ENCODE data around the gene CCDC88B.
A peak's percentile ranks its signal among the peaks of the same experiment; 100 is the strongest.

Gene CCDC88B

DNA sequence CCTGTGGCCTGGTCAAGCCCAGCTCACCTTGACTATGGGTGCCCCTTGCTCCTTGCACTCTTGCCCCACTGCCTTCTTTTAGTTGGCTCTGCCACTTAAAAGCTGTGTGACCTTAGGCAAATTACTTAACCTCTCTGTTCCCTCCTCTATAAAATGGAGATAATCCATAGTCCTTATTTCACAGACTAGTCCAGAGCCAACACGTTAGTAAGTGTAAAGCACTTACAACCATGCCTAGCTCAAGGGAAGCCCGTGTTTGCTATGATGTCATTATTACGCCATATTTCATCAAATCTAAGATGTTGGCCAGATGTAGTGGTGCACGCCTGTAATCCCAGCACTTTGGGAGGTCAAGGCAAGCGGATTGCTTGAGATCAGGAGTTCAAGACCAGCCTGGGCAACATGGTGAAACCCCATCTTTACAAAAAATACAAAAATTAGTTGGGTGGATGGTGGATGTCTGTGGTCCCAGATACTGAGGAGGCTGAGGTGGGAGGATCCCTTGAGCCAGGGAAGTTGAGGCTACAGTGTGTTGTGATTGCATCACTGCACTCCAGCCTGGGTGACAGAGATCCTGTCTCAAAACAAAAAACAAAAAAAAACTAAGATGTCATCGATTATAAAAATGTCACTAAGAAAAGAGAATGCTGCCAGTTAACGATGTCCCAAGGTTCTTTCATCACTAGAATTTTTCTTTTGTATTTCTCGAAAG is 2.3 kb upstream of the CCDC88B start:
- TF ChIP-seq, protein P1, sequence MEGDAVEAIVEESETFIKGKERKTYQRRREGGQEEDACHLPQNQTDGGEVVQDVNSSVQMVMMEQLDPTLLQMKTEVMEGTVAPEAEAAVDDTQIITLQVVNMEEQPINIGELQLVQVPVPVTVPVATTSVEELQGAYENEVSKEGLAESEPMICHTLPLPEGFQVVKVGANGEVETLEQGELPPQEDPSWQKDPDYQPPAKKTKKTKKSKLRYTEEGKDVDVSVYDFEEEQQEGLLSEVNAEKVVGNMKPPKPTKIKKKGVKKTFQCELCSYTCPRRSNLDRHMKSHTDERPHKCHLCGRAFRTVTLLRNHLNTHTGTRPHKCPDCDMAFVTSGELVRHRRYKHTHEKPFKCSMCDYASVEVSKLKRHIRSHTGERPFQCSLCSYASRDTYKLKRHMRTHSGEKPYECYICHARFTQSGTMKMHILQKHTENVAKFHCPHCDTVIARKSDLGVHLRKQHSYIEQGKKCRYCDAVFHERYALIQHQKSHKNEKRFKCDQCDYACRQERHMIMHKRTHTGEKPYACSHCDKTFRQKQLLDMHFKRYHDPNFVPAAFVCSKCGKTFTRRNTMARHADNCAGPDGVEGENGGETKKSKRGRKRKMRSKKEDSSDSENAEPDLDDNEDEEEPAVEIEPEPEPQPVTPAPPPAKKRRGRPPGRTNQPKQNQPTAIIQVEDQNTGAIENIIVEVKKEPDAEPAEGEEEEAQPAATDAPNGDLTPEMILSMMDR (IDR thresholded peaks at IDR 0.05) = no peak
- H3K9me3 Mint-ChIP-seq = no peaks in the 10 kb centered on the region
- H3K4me1 Mint-ChIP-seq = peaks cover 49% of the 10 kb centered on the region
- H3K27me3 Mint-ChIP-seq (ENCODE audit: low read depth, poor library complexity) = peaks cover 19% of the 10 kb centered on the region
- H3K36me3 Mint-ChIP-seq (ENCODE audit: low read depth) = no peaks in the 10 kb centered on the region
- no peak for DNase-seq
- no peak overlapping the region for H3K4me3 Mint-ChIP-seq
- H3K27ac Mint-ChIP-seq = no peak overlapping the region

DNA sequence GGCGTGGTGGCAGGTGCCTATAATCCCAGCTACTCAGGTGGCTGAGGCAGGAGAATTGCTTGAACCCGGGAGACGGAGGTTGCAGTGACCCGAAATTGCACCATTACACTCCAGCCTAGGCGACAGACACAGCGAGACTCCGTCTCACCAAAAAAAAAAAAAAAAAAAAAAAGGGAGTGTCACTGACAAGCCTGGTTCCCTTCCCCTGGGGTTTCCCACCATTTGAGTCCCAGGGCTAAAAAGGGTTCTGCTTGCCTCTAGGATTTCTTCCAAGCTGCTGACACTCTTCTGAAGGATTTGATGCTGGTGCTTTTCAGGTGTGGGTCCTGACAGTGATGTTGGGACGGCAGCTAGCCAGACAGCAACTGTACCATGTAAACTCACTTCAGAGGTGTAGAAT is 1.3 kb upstream of the CCDC88B start:
- TF ChIP-seq, protein P1 (IDR thresholded peaks at IDR 0.05) = no peak
- H3K27ac Mint-ChIP-seq = no peak overlapping the region

DNA sequence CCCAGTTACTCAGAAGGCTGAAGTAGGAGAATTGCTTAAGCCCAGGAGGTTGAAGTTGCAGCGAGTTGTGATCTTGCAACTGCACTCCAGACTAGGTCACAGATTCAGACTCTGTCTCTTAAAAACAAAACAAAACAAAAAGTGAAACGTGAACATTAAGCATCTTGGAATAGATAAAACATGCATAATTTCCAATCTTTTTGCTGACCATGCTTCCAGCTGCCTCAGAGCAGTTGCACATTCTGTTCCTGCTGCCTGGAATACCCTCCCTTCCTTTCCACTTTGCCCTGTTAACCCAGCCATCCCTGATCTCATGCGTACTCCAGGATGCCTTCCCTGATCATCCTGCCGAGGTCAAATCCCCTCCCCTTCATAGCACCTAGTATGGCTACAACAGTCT is 718 bp upstream of the CCDC88B start:
- Mint-ChIP-seq H3K27ac (no peak overlapping the region), H3K9me3 (no peaks in the 10 kb centered on the region), H3K36me3 (ENCODE audit: low read depth) (no peaks in the 10 kb centered on the region), H3K4me3 (no peak overlapping the region), H3K4me1 (peaks cover 49% of the 10 kb centered on the region), H3K27me3 (ENCODE audit: low read depth, poor library complexity) (peaks cover 16% of the 10 kb centered on the region)
- TF ChIP-seq, protein P1 (IDR thresholded peaks at IDR 0.05) = no peak
- no peak for DNase-seq

More for the DNA sequence above, 1.3 kb upstream of the CCDC88B start:
- Mint-ChIP-seq H3K4me3 (no peak overlapping the region), H3K27me3 (ENCODE audit: low read depth, poor library complexity) (peaks cover 16% of the 10 kb centered on the region), H3K4me1 (peaks cover 49% of the 10 kb centered on the region), H3K9me3 (no peaks in the 10 kb centered on the region), H3K36me3 (ENCODE audit: low read depth) (no peaks in the 10 kb centered on the region)
- DNase-seq = no peak

DNA sequence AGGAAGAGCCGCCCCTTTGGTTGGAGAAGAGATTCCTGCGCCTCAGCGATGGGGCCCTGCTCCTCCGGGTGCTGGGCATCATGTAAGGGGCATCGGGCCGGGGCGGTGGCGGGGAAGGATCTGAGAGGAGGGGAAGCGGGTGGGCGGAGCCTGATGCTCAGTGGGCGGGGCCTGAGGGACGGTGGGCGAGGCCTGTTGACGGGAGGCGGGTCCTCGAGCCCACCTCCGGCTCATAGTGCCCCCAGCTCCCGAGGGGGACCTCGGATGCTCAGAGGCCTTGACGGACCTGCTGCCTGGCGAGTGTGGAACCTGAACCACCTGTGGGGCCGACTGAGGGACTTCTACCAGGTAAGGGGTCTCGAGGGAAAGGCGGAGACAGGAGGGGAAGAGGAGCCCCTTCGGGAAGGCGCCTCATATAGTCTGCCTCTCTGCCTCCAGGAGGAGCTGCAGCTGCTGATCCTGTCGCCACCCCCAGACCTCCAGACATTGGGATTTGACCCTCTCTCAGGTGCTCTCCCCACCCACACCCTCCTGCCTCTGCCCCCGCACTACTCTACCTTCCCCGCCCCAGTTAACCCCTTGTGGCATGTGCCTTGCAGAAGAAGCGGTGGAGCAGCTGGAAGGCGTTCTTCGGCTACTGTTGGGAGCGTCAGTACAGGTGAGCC is 799 bp downstream of the CCDC88B start:
- H3K27me3 Mint-ChIP-seq (ENCODE audit: low read depth, poor library complexity) = peaks cover 16% of the 10 kb centered on the region
- no peaks in the 10 kb centered on the region for H3K9me3 Mint-ChIP-seq
- TF ChIP-seq, protein P1 (IDR thresholded peaks at IDR 0.05) = no peak
- H3K4me1 Mint-ChIP-seq = peaks cover 46% of the 10 kb centered on the region
- H3K4me3 Mint-ChIP-seq = peak overlapping the region; percentile 74
- H3K36me3 Mint-ChIP-seq (ENCODE audit: low read depth) = no peaks in the 10 kb centered on the region
- DNase-seq = peak; percentile 87
- no peak overlapping the region for H3K27ac Mint-ChIP-seq

DNA sequence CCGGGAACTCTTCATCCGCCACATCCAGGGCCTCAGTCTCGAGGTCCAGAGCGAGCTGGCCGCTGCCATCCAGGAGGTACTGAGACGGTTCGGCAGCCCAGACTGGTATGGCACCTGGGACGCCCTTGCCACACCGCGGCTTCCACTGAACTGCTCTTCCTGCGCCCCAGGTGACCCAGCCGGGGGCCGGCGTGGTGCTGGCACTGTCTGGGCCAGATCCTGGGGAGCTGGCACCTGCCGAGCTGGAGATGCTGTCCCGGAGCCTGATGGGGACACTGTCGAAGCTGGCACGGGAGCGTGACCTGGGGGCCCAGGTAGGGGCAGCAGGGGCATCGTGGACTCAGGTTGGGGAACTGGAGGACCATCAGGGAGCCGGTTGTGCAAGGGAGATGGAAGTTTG is 1.4 kb downstream of the CCDC88B start:
- Mint-ChIP-seq H3K4me1 (peaks cover 46% of the 10 kb centered on the region), H3K27ac (no peak overlapping the region), H3K4me3 (peak overlapping the region; percentile 74), H3K27me3 (ENCODE audit: low read depth, poor library complexity) (peaks cover 16% of the 10 kb centered on the region), H3K9me3 (no peaks in the 10 kb centered on the region), H3K36me3 (ENCODE audit: low read depth) (no peaks in the 10 kb centered on the region)
- TF ChIP-seq, protein P1 (IDR thresholded peaks at IDR 0.05) = no peak
- DNase-seq = no peak

All from nephron progenitor cell (in vitro differentiated cells).